GM12878 (cell line): ENCODE results near the gene TRPM3. TPM values are rescaled to one million over a fixed set of nuclear protein-coding genes. Genes with fewer than 3 reads are reported as not detected.

ENCODE experiments used
- ATAC-seq: fragments of 200-7000 bp; cut with Tn5 transposase; 3 replicates; pipeline ENCODE4 v1.9.1; 2020; ENCODE audit warnings: mild to moderate bottlenecking, moderate library complexity
- BruUV-seq: library from RNA; stranded (reverse); fragments of 400-500 nt; replicated peaks from 2 replicates; lab custom pipeline; 2021; lab: Mats Ljungman, UMichigan
- CTCF ChIA-PET: fragments of 300-600 bp; sonication (Branson Sonifier 250); formaldehyde crosslinking; extraction: SDS; loops from one replicate; lab custom pipeline; 2021; ENCODE audit warnings: inconsistent platforms; lab: Yijun Ruan, JAX
- POLR2A ChIA-PET: fragments of 350-600 bp; formaldehyde crosslinking; extraction: SDS; loops from one replicate; lab custom pipeline; 2021; ENCODE audit warnings: inconsistent platforms; lab: Charles Lee
- RAD21 ChIA-PET: fragments of 300-600 bp; sonication (Branson Sonifier 250); formaldehyde crosslinking; loops from one replicate; lab custom pipeline; 2023; ENCODE audit warnings: antibody characterized with exemption; ENCODE audit not compliant: unreplicated experiment; lab: Charles Lee
- SMC1A ChIA-PET: fragments of 300-600 bp; sonication (Branson Sonifier 250); formaldehyde crosslinking; loops from one replicate; lab custom pipeline; 2023; ENCODE audit not compliant: unreplicated experiment, uncharacterized antibody; lab: Charles Lee
- DNase-seq: peaks from one replicate; pipeline ENCODE4 v3.0.0-alpha.2; 2011; ENCODE audit warnings: low read depth, low spot score
- FAIRE-seq: peaks from 3 replicates; lab custom pipeline; 2011; peaks lifted over from hg19 to GRCh38; lab: Jason Lieb, UNC
- H2AFZ ChIP-seq: 2 replicates; pipeline ENCODE4 v1.6.0; 2011; ENCODE audit warnings: low read depth, low read length, control low read depth; ENCODE audit not compliant: control insufficient read depth
- H3K27ac ChIP-seq: 2 replicates; pipeline ENCODE4 v1.5.1; 2011; ENCODE audit warnings: control low read depth; ENCODE audit not compliant: control insufficient read depth, insufficient read depth
- H3K27me3 ChIP-seq, 2 experiments: replicated peaks in 1 of 2; 2 replicates each; pipeline versions ENCODE4 v1.6.0 to v1.6.1; 2011; ENCODE audit warnings: low read length in 1 of 2; ENCODE audit not compliant: control insufficient read depth in 2 of 2, insufficient read depth in 2 of 2
- H3K36me3 ChIP-seq, 2 experiments: 2 replicates each; pipeline ENCODE4 v1.5.1; 2011; ENCODE audit warnings: low read length in 1 of 2; ENCODE audit not compliant: control insufficient read depth in 2 of 2, insufficient read depth in 2 of 2
- H3K4me1 ChIP-seq: 2 replicates; pipeline ENCODE4 v1.6.1; 2011; ENCODE audit warnings: mild to moderate bottlenecking, low read length, moderate library complexity, mixed read lengths; ENCODE audit not compliant: control insufficient read depth, insufficient read depth
- H3K4me2 ChIP-seq: 2 replicates; pipeline ENCODE4 v1.6.0; 2011; ENCODE audit warnings: control low read depth; ENCODE audit not compliant: control insufficient read depth, insufficient read depth
- H3K4me3 ChIP-seq: fragments of 200-600 bp; sonication (generic); 2 replicates; pipeline ENCODE4 v1.5.1; 2016
- H3K79me2 ChIP-seq: 2 replicates; pipeline ENCODE4 v1.6.0; 2011; ENCODE audit warnings: low read length; ENCODE audit not compliant: control insufficient read depth, insufficient read depth
- H3K9ac ChIP-seq: 2 replicates; pipeline ENCODE4 v1.8.0; 2011; ENCODE audit warnings: low read length, control low read depth, mixed read lengths; ENCODE audit not compliant: control insufficient read depth, insufficient read depth
- H3K9me3 ChIP-seq: replicated peaks from 3 replicates; pipeline ENCODE4 v1.5.1; 2011; ENCODE audit warnings: mild to moderate bottlenecking, low read length; ENCODE audit not compliant: control insufficient read depth, insufficient read depth
- H4K20me1 ChIP-seq: 2 replicates; pipeline ENCODE4 v1.6.0; 2011; ENCODE audit not compliant: control insufficient read depth, insufficient read depth
- ESRRA ChIP-seq: IDR thresholded peaks from 2 replicates; pipeline ENCODE4 v1.6.1; 2012; ENCODE audit warnings: mild to moderate bottlenecking, low read length, improper control_type of control experiment
- HCFC1 ChIP-seq: fragments of 150-350 bp; IDR thresholded peaks from 2 replicates; pipeline ENCODE4 v1.6.1; 2014; ENCODE audit warnings: low read length
- JUNB ChIP-seq: IDR thresholded peaks from 2 replicates; pipeline ENCODE4 v1.6.1; 2016; ENCODE audit warnings: antibody characterized with exemption, mild to moderate bottlenecking
- MEF2B ChIP-seq: fragments of 450-650 bp; IDR thresholded peaks from 2 replicates; pipeline ENCODE4 v1.6.1; 2018; ENCODE audit warnings: mild to moderate bottlenecking, moderate library complexity; ENCODE audit not compliant: partially characterized antibody, poor library complexity, severe bottlenecking
- MTA3 ChIP-seq: IDR thresholded peaks from 2 replicates; pipeline ENCODE4 v1.6.1; 2012; ENCODE audit warnings: low read length, inconsistent platforms, borderline replicate concordance
- MYC ChIP-seq: IDR thresholded peaks from 2 replicates; pipeline ENCODE4 v1.6.1; 2011; ENCODE audit warnings: mild to moderate bottlenecking, low read length, moderate library complexity, inconsistent platforms; ENCODE audit not compliant: insufficient read depth, insufficient replicate concordance, insufficient read length, severe bottlenecking
- RAD21 ChIP-seq: IDR thresholded peaks from 2 replicates; pipeline ENCODE4 v1.6.1; 2011; ENCODE audit warnings: mild to moderate bottlenecking, low read depth, low read length, moderate library complexity; ENCODE audit not compliant: insufficient read depth
- RB1 ChIP-seq: fragments of 450-650 bp; formaldehyde crosslinking; IDR thresholded peaks from 2 replicates; pipeline ENCODE4 v1.6.1; 2017; ENCODE audit warnings: mild to moderate bottlenecking, borderline replicate concordance
- SREBF2 ChIP-seq: IDR thresholded peaks from 2 replicates; pipeline ENCODE4 v1.6.1; 2012; ENCODE audit warnings: mild to moderate bottlenecking, low read length
- WGBS: methylation state at CpG from one replicate; pipeline ENCODE4 v1.1.6; 2016; ENCODE audit warnings: low lambda C conversion rate; ENCODE audit not compliant: insufficient replicate concordance, insufficient coverage; ENCODE audit errors: missing lambda C conversion rate; 5-methylcytosine and 5-hydroxymethylcytosine counted together
- in situ Hi-C: fragments of 300-500 bp; cut with MboI; formaldehyde crosslinking; loops from 9 replicates; pipeline ENCODE4 v1.14.3; 2018; ENCODE audit warnings: mixed read lengths
- intact Hi-C: fragments of 100-400 bp; cut with micrococcal nuclease; formaldehyde crosslinking; loops from one replicate; pipeline ENCODE4 v1.14.2; 2022; ENCODE audit not compliant: unreplicated experiment
- polyA plus RNA-seq, 11 experiments: library from polyadenylated mRNA; depleted of rRNA in 4 of 11; unstranded in 6 of 11; stranded (reverse) in 5 of 11; fragments of >200 nt; fragmentation: Nextera tagmentation in 4 of 11; fragmentation: Illumina TruSeq in 1 of 11; extraction: Ambion mirVana in 4 of 11; extraction: Trizol in 1 of 11; gene quantifications; 1 replicate in 1 of 11; 2 replicates in 10 of 11; pipeline versions ENCODE4 v1.2.1 to v1.2.3, GENCODE V29; 2011 to 2016; ENCODE audit warnings: inconsistent platforms in 2 of 11, missing spikeins in 2 of 11, low read depth in 1 of 11
- total RNA-seq, 4 experiments: library from RNA; depleted of rRNA in 3 of 4; stranded (reverse); fragments of >200 nt in 3 of 4; fragmentation: Illumina TruSeq in 1 of 4; extraction: Trizol in 1 of 4; gene quantifications; 2 replicates each; pipeline versions ENCODE4 v1.2.1 to v1.2.3, GENCODE V29; 2013 to 2021
- TF ChIP-seq, protein P1 (sequence below): fragments of 450-650 bp; conservative IDR thresholded peaks from 2 replicates; pipeline ENCODE4 v1.6.1; 2017; ENCODE audit warnings: mild to moderate bottlenecking, moderate library complexity
- TF ChIP-seq, protein P2 (sequence below): fragments of 450-650 bp; IDR thresholded peaks from 2 replicates; pipeline ENCODE4 v1.6.1; 2017; ENCODE audit warnings: mild to moderate bottlenecking, moderate library complexity
- TF ChIP-seq, protein P3 (sequence below): fragments of 450-650 bp; IDR thresholded peaks from 2 replicates; pipeline ENCODE4 v1.6.1; 2016; ENCODE audit warnings: mild to moderate bottlenecking, moderate library complexity, borderline replicate concordance

Gene TRPM3
- total and polyA plus RNA-seq, 10 of the 15 experiments (the other 5 are each of a cell fraction or from before 2014, with no cell fraction given): not detected

DNA sequence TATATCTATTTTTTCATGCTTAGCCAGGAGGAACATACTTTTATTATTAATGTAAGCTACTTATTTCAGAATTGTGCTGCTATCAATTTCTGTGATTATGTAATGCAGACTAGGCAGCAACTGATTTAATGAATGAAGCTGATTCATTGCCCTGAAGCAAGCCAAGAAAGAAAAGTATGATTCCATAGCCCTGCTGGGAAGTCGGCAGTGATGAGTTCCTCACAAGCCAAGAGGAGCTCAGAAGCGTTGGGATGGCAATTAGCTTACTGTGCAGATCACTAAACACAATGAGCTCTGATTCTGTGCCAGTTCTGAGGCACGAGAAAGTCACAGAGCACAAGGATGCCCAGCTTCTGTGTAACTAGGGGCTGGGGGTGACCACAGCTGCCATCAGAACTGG is 452.7 kb downstream of the TRPM3 start:
- no peaks in the 10 kb centered on the region for H3K4me1 ChIP-seq
- 22% methylated on average over 3 of the region's 3 CpGs for WGBS
- POLR2A ChIA-PET: no interaction called here
- ATAC-seq (no peak), DNase-seq (no peak), FAIRE-seq (no peak)
- no peaks in the 10 kb centered on the region for H4K20me1 ChIP-seq
- no peaks in the 10 kb centered on the region for H3K79me2 ChIP-seq
- H3K27me3 ChIP-seq: no peaks in the 10 kb centered on the region
- H3K4me3 ChIP-seq: no peak overlapping the region
- no peak overlapping the region for H3K9ac ChIP-seq
- H3K27ac ChIP-seq: no peak overlapping the region
- SMC1A ChIA-PET: no interaction called here
- H3K9me3 ChIP-seq: no peaks in the 10 kb centered on the region
- CTCF ChIA-PET: no interaction called here
- intact Hi-C loops: no loop called here
- H2AFZ ChIP-seq: no peak overlapping the region
- BruUV-seq: no TSS peak
- RAD21 ChIA-PET: no interaction called here
- H3K36me3 ChIP-seq: no peaks in the 10 kb centered on the region
- in situ Hi-C loops: no loop called here
- H3K4me2 ChIP-seq: no peak overlapping the region
- TF ChIP-seq MTA3: no peak
- TF ChIP-seq, protein P1, sequence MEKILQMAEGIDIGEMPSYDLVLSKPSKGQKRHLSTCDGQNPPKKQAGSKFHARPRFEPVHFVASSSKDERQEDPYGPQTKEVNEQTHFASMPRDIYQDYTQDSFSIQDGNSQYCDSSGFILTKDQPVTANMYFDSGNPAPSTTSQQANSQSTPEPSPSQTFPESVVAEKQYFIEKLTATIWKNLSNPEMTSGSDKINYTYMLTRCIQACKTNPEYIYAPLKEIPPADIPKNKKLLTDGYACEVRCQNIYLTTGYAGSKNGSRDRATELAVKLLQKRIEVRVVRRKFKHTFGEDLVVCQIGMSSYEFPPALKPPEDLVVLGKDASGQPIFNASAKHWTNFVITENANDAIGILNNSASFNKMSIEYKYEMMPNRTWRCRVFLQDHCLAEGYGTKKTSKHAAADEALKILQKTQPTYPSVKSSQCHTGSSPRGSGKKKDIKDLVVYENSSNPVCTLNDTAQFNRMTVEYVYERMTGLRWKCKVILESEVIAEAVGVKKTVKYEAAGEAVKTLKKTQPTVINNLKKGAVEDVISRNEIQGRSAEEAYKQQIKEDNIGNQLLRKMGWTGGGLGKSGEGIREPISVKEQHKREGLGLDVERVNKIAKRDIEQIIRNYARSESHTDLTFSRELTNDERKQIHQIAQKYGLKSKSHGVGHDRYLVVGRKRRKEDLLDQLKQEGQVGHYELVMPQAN: no peak
- no peak for TF ChIP-seq SREBF2
- TF ChIP-seq HCFC1: no peak
- no peak for TF ChIP-seq MEF2B
- TF ChIP-seq, protein P2, sequence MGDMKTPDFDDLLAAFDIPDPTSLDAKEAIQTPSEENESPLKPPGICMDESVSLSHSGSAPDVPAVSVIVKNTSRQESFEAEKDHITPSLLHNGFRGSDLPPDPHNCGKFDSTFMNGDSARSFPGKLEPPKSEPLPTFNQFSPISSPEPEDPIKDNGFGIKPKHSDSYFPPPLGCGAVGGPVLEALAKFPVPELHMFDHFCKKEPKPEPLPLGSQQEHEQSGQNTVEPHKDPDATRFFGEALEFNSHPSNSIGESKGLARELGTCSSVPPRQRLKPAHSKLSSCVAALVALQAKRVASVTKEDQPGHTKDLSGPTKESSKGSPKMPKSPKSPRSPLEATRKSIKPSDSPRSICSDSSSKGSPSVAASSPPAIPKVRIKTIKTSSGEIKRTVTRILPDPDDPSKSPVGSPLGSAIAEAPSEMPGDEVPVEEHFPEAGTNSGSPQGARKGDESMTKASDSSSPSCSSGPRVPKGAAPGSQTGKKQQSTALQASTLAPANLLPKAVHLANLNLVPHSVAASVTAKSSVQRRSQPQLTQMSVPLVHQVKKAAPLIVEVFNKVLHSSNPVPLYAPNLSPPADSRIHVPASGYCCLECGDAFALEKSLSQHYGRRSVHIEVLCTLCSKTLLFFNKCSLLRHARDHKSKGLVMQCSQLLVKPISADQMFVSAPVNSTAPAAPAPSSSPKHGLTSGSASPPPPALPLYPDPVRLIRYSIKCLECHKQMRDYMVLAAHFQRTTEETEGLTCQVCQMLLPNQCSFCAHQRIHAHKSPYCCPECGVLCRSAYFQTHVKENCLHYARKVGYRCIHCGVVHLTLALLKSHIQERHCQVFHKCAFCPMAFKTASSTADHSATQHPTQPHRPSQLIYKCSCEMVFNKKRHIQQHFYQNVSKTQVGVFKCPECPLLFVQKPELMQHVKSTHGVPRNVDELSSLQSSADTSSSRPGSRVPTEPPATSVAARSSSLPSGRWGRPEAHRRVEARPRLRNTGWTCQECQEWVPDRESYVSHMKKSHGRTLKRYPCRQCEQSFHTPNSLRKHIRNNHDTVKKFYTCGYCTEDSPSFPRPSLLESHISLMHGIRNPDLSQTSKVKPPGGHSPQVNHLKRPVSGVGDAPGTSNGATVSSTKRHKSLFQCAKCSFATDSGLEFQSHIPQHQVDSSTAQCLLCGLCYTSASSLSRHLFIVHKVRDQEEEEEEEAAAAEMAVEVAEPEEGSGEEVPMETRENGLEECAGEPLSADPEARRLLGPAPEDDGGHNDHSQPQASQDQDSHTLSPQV: no peak
- no peak for TF ChIP-seq MYC
- no peak for TF ChIP-seq ESRRA
- TF ChIP-seq, protein P3, sequence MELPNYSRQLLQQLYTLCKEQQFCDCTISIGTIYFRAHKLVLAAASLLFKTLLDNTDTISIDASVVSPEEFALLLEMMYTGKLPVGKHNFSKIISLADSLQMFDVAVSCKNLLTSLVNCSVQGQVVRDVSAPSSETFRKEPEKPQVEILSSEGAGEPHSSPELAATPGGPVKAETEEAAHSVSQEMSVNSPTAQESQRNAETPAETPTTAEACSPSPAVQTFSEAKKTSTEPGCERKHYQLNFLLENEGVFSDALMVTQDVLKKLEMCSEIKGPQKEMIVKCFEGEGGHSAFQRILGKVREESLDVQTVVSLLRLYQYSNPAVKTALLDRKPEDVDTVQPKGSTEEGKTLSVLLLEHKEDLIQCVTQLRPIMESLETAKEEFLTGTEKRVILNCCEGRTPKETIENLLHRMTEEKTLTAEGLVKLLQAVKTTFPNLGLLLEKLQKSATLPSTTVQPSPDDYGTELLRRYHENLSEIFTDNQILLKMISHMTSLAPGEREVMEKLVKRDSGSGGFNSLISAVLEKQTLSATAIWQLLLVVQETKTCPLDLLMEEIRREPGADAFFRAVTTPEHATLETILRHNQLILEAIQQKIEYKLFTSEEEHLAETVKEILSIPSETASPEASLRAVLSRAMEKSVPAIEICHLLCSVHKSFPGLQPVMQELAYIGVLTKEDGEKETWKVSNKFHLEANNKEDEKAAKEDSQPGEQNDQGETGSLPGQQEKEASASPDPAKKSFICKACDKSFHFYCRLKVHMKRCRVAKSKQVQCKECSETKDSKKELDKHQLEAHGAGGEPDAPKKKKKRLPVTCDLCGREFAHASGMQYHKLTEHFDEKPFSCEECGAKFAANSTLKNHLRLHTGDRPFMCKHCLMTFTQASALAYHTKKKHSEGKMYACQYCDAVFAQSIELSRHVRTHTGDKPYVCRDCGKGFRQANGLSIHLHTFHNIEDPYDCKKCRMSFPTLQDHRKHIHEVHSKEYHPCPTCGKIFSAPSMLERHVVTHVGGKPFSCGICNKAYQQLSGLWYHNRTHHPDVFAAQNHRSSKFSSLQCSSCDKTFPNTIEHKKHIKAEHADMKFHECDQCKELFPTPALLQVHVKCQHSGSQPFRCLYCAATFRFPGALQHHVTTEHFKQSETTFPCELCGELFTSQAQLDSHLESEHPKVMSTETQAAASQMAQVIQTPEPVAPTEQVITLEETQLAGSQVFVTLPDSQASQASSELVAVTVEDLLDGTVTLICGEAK: no peak
- no peak for TF ChIP-seq JUNB
- TF ChIP-seq RAD21: no peak
- TF ChIP-seq RB1: no peak
